ENCODE measurements around the gene PTPRH.
"Not testable (repeated sequence)": the region's sequence is repeated elsewhere in the genome, so short reads cannot be mapped to it uniquely, and the experiment has no call there.

Gene PTPRH

DNA sequence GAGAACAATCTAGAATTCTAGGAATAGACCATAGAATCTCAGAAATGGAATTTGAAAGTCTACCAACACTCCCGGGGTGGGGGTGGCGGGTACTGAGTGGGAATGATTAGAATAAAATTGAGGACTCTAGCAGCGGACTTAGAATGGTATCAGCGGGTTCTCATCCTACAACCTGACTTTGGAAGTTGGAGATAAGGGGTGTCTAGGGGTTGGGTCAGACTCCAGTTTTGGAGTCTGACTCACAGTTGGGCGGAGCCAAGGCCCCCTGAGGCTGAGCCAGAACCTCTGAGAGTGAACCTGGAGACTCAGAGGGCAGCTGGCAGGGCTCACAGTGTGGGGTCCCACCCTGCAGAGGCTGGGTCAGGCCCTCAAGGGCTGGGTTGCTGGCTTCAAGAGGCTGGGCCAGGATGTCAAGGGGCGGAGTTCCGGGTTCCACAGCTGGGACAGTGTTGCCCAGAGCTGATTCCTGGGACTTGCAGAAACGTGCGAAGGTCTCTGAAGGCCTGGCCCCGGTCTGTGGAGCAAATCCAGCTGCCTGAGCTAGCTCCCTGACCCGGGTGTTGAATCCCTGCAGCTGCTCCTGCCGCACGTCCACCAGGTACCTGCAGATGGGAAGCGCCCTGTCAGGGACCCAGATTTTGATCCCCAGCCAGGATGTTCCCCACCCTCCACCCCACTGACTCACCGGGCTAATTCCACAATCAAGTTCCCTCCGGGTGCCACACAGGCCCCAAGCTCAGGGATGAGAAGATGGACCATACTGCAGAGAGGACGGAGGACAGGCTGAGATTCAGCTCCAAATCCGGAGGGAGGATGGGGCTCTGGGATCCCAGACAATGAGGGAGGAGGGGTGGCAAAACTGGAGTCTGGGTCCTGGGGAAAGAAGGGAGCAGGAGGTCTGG, 50.2 kb downstream of the PTPRH start:
- DNase-seq (ENCODE audit: low read depth in 4 of 4, low spot score in 1 of 4), result no peak

- no peak for DNase-seq (ENCODE audit: low read depth in 4 of 4, low spot score in 1 of 4)
Measured at GRCh38 chr19:55158423-55158822, 50.9 kb downstream of the PTPRH start.

DNA sequence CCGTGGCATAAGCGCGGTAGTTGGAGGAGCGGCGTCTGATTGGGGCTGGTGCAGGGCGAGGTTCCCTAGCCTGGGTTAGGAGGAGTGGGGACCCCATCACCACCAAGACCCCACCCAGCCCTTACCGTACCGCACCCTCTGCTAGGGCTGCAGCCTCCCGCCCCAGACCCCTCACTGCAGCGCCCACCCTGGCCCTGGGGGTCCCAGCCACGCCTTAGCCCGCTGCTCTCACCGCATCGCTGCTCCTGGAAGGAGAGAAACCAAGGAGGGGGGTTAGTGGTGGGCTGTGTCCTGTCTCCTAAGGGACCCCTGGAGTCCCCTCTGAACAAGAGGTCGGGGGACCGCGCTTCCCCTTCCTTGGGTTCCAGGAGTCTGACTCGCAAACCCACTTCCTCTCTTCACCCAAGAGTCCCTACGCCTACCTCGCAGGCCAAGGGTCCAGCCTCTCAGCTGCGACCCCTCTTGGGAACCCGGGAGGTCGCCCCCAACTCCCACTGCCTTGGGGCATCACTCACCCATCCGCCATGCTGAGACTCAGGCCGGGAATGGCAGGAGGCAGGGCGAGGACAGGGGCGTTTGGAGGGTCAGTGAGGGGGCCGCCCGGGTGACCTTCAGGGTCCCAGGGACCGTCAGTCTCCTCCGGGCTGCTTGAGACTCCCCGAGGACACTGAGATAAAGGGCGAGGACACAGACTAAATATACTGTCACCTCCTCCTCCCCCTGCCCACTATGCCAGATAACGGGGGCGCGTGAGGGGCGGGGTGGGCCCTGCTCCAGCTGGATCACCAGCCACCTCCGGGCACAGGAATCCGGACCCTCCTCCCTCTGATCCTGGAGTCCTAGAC, 52.0 kb downstream of the PTPRH start, which contains the start of gene TNNI3:
TNNI3 (minus strand) TSS at position 669 of the 845 bp plus-strand sequence; CDS start at position 526, 143 bp downstream.
- no peak for DNase-seq (ENCODE audit: low read depth in 4 of 4, low spot score in 1 of 4)

GRCh38 chr19:55156202-55157063, 52.9 kb downstream of the PTPRH start:
- DNase-seq (ENCODE audit: low read depth in 4 of 4, low spot score in 1 of 4), result no peak

DNA sequence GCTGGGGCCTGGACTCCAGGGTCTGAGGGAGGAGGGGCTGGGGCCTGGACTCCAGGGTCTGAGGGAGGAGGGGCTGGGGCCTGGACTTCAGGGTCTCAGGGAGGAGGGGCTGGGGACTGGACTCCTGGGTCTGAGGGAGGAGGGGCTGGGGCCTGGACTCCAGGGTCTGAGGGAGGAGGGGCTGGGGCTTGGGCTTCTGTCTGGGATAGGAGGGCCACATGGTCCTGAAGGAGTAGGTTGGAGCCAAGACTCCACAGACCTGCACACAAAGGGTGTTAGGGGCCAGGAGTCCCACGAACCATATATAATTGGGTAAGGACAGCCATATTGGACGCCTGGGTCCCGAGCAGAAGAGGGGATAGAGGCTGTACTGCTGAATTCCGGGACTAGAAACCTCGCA, 53.5 kb downstream of the PTPRH start:
- DNase-seq (ENCODE audit: low read depth in 4 of 4, low spot score in 1 of 4), result not testable (repeated sequence)

- no peak for DNase-seq (ENCODE audit: low read depth in 4 of 4, low spot score in 1 of 4)
Measured at GRCh38 chr19:55153652-55154264, 55.5 kb downstream of the PTPRH start.

DNA sequence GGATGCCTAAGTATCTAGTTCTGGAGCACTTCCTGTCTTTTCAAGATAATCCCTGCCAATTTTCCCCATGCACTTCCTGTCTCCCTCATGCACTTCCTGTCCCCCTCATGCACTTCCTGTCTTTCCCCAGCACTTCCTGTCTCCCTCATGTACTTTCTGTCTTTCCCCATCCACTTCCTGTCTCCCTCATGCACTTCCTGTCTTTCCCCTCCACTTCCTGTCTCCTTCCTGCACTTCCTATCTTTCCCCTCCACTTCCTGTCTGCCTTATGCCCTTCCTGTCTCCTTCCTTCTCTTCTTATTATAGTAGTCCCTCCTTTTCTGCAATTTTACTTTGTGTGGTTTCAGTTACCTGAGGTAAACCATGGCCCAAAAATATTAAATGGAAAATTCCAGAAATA, 57.3 kb downstream of the PTPRH start:
- DNase-seq (ENCODE audit: low read depth in 4 of 4, low spot score in 1 of 4), result no peak

DNA sequence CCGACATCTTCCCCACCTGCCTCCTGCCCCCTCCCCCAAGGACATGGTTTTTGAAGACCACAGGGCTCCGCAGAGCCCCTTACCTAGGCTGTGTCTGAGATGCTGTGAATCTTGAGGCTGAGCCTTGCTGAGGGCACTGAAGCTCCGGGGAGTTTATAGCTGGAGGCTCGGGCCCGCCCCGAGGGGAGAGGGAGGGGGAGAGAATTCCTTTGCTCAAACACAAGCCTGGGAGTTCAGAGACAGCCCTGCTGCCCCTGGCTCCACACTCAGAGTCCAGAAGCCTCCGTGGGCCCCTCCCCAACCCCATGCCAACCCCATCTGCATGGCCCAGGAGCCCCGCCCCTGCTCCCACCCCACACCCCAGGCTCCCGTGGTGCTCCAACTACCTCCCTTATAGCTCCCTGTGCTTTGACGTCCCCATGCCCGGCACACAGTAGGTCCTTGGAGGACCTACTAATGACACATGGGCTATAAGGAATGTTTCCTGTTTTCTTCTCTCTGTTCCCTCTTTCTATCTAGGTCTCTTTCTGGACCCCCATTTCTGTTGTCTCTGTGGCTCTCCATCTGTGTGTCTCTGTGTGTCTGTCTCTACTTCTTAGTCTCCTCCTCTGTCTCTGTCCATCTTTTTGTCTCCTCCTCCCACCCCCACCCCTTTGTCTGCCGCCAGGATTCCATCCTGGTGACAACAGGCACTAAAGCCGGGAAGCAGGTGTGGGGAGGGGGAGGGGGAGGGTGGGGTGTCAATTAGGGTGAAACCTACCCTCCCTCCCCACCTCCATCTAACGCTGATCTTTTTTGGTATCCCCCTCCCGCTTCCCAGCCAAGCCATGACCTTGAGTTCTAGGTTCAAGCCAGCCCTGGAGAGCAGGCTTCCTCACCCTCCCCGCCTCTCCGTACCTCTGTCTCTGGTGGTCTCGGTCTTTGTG, 60.0 kb downstream of the PTPRH start, which contains the start of gene TNNT1:
TNNT1 (minus strand) TSS at position 129 of the 926 bp plus-strand sequence. CDS start 2,049 bp downstream, outside the sequence.
- DNase-seq (ENCODE audit: low read depth in 4 of 4, low spot score in 1 of 4), result no peak

- no peak for DNase-seq (ENCODE audit: low read depth in 4 of 4, low spot score in 1 of 4)
Measured at GRCh38 chr19:55147545-55148251, 61.6 kb downstream of the PTPRH start.

GRCh38 chr19:55146705-55147273, 62.5 kb downstream of the PTPRH start:
- no peak for DNase-seq (ENCODE audit: low read depth in 4 of 4, low spot score in 1 of 4)

DNA sequence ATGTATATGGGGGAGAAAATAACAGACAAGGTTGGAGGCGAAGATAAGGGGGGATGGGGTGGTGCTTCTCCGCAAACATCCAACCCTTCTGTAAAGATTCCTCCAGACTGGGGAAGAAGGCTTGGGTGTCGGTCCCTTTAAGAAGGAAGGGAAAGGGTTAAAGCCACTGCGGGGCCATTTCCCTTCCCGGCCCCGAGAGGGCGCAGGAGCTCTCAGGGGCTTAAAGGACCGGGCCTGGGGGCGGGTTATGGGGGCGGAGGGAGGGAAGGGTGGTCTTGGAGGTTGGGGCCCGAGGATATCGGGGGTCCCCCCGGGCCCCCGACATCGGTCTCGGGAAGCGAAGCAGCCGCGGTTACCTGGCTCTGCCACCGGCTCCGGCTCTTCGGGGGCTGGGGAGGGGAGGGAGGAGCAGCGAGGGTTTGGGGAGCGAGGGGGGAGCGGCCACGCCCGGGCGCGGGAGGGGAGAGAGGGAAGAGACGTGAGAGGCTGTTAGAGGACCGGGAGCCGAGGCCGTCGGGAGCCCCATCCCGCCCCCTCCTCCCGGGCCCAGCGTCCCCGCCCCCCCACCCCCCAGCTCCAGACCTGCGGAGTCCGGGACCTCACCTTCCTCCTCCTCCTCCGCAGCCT, 63.1 kb downstream of the PTPRH start:
- no peak for DNase-seq (ENCODE audit: low read depth in 4 of 4, low spot score in 1 of 4)

- DNase-seq (ENCODE audit: low read depth in 4 of 4, low spot score in 1 of 4), result no peak
Measured at GRCh38 chr19:55145232-55145631, 64.1 kb downstream of the PTPRH start.

DNA sequence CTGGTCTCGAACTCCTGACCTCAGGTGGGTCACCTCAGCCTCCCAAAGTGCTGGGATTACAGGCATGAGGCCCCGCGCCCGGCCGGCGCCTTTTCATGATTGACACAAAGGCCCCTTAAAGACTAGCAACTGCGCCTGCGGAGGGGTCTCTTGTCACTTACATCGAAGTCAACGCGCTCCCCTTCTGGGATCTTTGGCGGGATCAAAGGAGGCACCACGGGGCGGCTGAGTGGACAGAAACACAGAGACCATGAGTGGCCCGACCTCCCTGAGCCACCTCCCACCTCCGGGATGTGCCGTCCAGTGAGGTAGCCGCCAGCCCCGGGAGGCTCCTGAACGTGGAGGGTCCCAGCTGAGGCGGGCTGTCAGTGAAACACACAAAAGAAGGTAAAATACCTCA, 67.6 kb downstream of the PTPRH start:
- no peak for DNase-seq (ENCODE audit: low read depth in 4 of 4, low spot score in 1 of 4)

DNA sequence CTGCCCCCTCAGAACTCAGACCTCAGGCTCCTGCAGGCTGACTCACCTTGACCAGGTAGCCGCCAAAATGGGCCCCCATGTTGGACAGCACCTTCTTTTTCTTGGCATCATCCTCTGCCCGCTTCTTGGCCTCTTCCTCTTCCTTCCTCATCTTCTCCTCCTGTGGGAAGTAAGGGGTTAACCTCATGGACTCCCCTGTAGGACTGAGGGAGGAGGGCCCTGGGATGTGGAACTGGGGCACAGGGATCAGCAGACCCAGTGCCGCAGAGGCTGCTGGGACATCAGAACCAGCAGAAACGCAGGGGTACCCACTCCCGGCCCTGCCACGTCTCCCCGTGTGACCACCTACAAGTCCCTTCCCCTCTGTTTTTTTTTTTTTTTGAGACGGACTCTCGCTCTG, 71.4 kb downstream of the PTPRH start:
- DNase-seq (ENCODE audit: low read depth in 4 of 4, low spot score in 1 of 4), result no peak

DNA sequence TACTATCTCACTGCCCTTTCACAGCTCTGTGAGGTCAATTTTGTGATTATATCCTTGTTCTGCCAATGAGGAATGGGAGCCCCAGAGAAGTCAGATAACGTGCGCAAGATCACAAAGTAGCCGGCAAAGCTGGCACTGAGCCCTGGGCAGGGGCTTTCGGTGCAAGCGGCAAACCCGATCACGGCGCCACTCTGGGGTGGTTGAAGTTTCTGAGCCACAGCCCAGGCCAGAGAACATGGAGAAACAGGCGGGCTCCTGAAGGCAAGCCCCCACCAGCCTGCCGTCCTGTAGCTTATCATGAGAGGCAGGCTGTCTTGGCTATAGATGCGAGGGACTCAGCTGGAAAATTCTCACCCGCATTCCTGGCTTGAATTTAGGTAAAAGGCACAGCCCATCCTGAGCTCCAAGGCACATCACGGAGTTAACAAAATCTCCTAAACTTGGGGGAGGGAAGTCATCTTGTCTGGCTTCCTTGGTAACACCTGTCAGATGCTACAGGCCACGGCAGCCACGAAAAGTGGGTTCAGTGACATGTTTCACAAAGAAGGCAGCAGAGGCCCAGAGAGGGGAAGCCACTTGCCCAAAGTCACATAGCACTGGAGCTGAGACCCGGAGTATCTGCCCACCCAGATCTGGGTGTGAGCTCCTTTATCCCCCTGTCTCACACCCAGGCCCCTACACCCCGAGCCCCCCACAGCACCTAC, 72.8 kb downstream of the PTPRH start:
- no peak for DNase-seq (ENCODE audit: low read depth in 4 of 4, low spot score in 1 of 4)

DNA sequence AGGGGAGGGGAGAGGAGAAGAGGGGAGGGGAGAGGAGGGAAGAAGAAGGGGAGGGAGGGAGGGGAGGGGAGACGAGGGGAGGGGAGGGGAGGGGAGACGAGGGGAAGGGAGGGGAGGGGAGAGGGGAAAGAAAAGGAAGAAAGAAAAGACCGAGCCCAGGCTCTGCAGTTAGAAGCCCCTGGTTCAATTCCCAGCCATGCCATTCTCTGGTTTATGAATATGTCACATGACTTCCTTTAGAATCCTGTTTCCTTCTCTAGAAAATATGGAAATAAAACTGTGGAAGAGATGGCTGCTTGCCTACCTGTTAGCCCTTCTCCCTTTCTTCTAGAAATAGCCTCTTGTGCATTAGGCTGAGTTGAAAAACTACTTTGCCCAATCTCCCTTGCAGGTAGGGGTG, 74.6 kb downstream of the PTPRH start:
- no peak for DNase-seq (ENCODE audit: low read depth in 4 of 4, low spot score in 1 of 4)

Measured in stimulated activated CD4-positive, alpha-beta T cell treated with anti-CD3 and anti-CD28 coated beads, Interleukin-1b, Interleukin-23, amount 100 ng/mL, for 24 hours (primary cell).